Trophoblast cell (in vitro differentiated cells and primary cell): ENCODE data around the gene PODN.

Source experiments
- DNase-seq, 2 donors: peaks; one replicate each; pipeline ENCODE4 v3.0.0-alpha.2; 2016
- H2AFZ ChIP-seq: 2 replicates; pipeline ENCODE4 v1.6.1; 2013; ENCODE audit warnings: low read length, moderate library complexity, mild to moderate bottlenecking; ENCODE audit not compliant: insufficient read depth, poor library complexity
- H2AK5ac ChIP-seq: 2 replicates; pipeline ENCODE4 v1.6.1; 2013; ENCODE audit warnings: mild to moderate bottlenecking, low read length
- H2BK120ac ChIP-seq: 2 replicates; pipeline ENCODE4 v1.6.1; 2013; ENCODE audit warnings: low read length, mild to moderate bottlenecking, moderate library complexity; ENCODE audit not compliant: insufficient read depth, poor library complexity
- H2BK12ac ChIP-seq: 2 replicates; pipeline ENCODE4 v1.6.1; 2013; ENCODE audit warnings: mild to moderate bottlenecking, low read length, moderate library complexity
- H2BK5ac ChIP-seq: 2 replicates; pipeline ENCODE4 v1.6.1; 2013; ENCODE audit warnings: low read length, low read depth, moderate library complexity, mild to moderate bottlenecking; ENCODE audit not compliant: poor library complexity
- H3K14ac ChIP-seq: 2 replicates; pipeline ENCODE4 v1.6.1; 2013; ENCODE audit warnings: mild to moderate bottlenecking, low read length
- H3K18ac ChIP-seq: 2 replicates; pipeline ENCODE4 v1.6.1; 2013; ENCODE audit warnings: mild to moderate bottlenecking, low read length
- H3K23ac ChIP-seq: 2 replicates; pipeline ENCODE4 v1.6.1; 2013; ENCODE audit warnings: low read length
- H3K27ac ChIP-seq: 2 replicates; pipeline ENCODE4 v1.5.1; 2013; ENCODE audit warnings: low read depth, mild to moderate bottlenecking, inconsistent platforms, low read length, moderate library complexity
- H3K27me3 ChIP-seq: 2 replicates; pipeline ENCODE4 v1.6.1; 2013; ENCODE audit warnings: inconsistent platforms, mild to moderate bottlenecking, low read length, moderate library complexity; ENCODE audit not compliant: insufficient read depth
- H3K36me3 ChIP-seq, 2 experiments: 1 replicate in 1 of 2; 2 replicates in 1 of 2; pipeline ENCODE4 v1.6.1; 2013; ENCODE audit warnings: low read length in 2 of 2, mild to moderate bottlenecking in 2 of 2, moderate library complexity in 1 of 2; ENCODE audit not compliant: insufficient read depth in 2 of 2, control insufficient read depth in 1 of 2
- H3K4ac ChIP-seq: 2 replicates; pipeline ENCODE4 v1.6.1; 2013; ENCODE audit warnings: low read depth, mild to moderate bottlenecking, low read length, moderate library complexity
- H3K4me1 ChIP-seq, 2 experiments: 1 replicate in 1 of 2; 2 replicates in 1 of 2; pipeline ENCODE4 v1.6.1; 2013; ENCODE audit warnings: low read length in 2 of 2, mild to moderate bottlenecking in 2 of 2, moderate library complexity in 1 of 2; ENCODE audit not compliant: insufficient read depth in 2 of 2, control insufficient read depth in 1 of 2
- H3K4me2 ChIP-seq: 2 replicates; pipeline ENCODE4 v1.6.1; 2013; ENCODE audit warnings: inconsistent platforms, mild to moderate bottlenecking, low read length, moderate library complexity
- H3K4me3 ChIP-seq: 2 replicates; pipeline ENCODE4 v1.5.1; 2013; ENCODE audit warnings: mild to moderate bottlenecking, low read depth, low read length, inconsistent platforms
- H3K79me1 ChIP-seq: one replicate; pipeline ENCODE4 v1.6.1; 2013; ENCODE audit warnings: low read length
- H3K79me2 ChIP-seq: 2 replicates; pipeline ENCODE4 v1.6.1; 2013; ENCODE audit warnings: low read length, mild to moderate bottlenecking; ENCODE audit not compliant: control insufficient read depth, insufficient read depth, poor library complexity
- H3K9ac ChIP-seq: 2 replicates; pipeline ENCODE4 v1.6.1; 2013; ENCODE audit warnings: mild to moderate bottlenecking, low read length
- H3K9me3 ChIP-seq: 2 replicates; pipeline ENCODE4 v1.6.1; 2013; ENCODE audit warnings: low read depth, mild to moderate bottlenecking, control low read depth, inconsistent platforms, low read length; ENCODE audit not compliant: insufficient read depth
- H4K12ac ChIP-seq: 2 replicates; pipeline ENCODE4 v1.6.1; 2013; ENCODE audit warnings: low read depth, mild to moderate bottlenecking, low read length, moderate library complexity
- H4K8ac ChIP-seq: 2 replicates; pipeline ENCODE4 v1.6.1; 2013; ENCODE audit warnings: low read depth, mild to moderate bottlenecking, low read length, moderate library complexity
- H4K91ac ChIP-seq: one replicate; pipeline ENCODE4 v1.6.1; 2013; ENCODE audit warnings: low read depth, mild to moderate bottlenecking, low read length, moderate library complexity
- WGBS: extraction: QIAGEN DNeasy Blood & Tissue Kit; methylation state at CpG from one replicate; pipeline ENCODE4 v1.1.7; 2013; ENCODE audit warnings: missing lambda C conversion rate; ENCODE audit not compliant: insufficient read length, insufficient coverage; ENCODE audit errors: extremely low coverage; 5-methylcytosine and 5-hydroxymethylcytosine counted together

The PODN gene

DNA sequence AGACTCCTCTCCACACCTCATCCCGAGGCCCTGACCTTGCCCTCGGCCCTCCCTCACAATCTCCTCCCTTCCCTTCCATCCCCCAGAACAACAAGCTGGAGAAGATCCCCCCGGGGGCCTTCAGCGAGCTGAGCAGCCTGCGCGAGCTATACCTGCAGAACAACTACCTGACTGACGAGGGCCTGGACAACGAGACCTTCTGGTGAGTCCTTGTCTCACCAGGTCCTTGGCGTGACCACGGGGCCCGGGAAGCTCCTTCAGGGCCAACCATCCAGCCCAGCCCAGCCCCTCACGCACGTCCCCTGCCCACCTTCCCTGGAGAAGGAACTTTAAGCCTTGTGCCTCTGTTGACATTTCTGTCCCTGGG lies 15.6 kb downstream of the PODN start:
- Histone ChIP-seq H3K4me2 (no peak overlapping the region), H3K4me1 (no peaks in the 10 kb centered on the region), H4K8ac (no peak overlapping the region), H3K9ac (no peak overlapping the region), H3K4me3 (no peak overlapping the region), H3K9me3 (peaks cover 4% of the 10 kb centered on the region), H3K14ac (no peak overlapping the region), H3K27ac (no peak overlapping the region), H3K4ac (no peak overlapping the region), H3K23ac (no peak overlapping the region), H3K18ac (no peak overlapping the region), H2AK5ac (no peak overlapping the region), H3K27me3 (no peaks in the 10 kb centered on the region), H4K91ac (no peak overlapping the region), H3K79me2 (no peaks in the 10 kb centered on the region), H2BK12ac (no peak overlapping the region), H3K36me3 (no peaks in the 10 kb centered on the region), H2AFZ (no peak overlapping the region), H3K79me1 (no peaks in the 10 kb centered on the region), H2BK120ac (no peak overlapping the region), H2BK5ac (no peak overlapping the region), H4K12ac (no peak overlapping the region)
- no peak for DNase-seq
- no CpG with 5 or more reads among the region's 13 CpGs for WGBS

DNA sequence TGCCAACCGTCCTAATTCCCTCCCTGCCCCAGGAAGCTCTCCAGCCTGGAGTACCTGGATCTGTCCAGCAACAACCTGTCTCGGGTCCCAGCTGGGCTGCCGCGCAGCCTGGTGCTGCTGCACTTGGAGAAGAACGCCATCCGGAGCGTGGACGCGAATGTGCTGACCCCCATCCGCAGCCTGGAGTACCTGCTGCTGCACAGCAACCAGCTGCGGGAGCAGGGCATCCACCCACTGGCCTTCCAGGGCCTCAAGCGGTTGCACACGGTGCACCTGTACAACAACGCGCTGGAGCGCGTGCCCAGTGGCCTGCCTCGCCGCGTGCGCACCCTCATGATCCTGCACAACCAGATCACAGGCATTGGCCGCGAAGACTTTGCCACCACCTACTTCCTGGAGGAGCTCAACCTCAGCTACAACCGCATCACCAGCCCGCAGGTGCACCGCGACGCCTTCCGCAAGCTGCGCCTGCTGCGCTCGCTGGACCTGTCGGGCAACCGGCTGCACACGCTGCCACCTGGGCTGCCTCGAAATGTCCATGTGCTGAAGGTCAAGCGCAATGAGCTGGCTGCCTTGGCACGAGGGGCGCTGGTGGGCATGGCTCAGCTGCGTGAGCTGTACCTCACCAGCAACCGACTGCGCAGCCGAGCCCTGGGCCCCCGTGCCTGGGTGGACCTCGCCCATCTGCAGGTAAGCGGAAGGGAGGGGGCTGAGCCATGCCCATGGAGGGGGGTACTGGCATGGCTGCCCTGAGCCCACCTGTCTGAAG lies 16.5 kb downstream of the PODN start:
- Histone ChIP-seq H4K8ac (no peak overlapping the region), H3K23ac (no peak overlapping the region), H3K9ac (no peak overlapping the region), H3K36me3 (no peaks in the 10 kb centered on the region), H3K4me3 (no peak overlapping the region), H4K91ac (no peak overlapping the region), H3K79me2 (no peaks in the 10 kb centered on the region), H3K27ac (no peak overlapping the region), H3K4ac (no peak overlapping the region), H3K79me1 (no peaks in the 10 kb centered on the region), H2BK5ac (no peak overlapping the region), H3K14ac (no peak overlapping the region), H2BK12ac (no peak overlapping the region), H3K18ac (no peak overlapping the region), H3K9me3 (peaks cover 4% of the 10 kb centered on the region), H2AK5ac (no peak overlapping the region), H4K12ac (no peak overlapping the region), H3K4me2 (no peak overlapping the region), H2AFZ (no peak overlapping the region), H3K4me1 (no peaks in the 10 kb centered on the region), H2BK120ac (no peak overlapping the region), H3K27me3 (no peaks in the 10 kb centered on the region)
- no CpG with 5 or more reads among the region's 46 CpGs for WGBS
- no peak for DNase-seq

DNA sequence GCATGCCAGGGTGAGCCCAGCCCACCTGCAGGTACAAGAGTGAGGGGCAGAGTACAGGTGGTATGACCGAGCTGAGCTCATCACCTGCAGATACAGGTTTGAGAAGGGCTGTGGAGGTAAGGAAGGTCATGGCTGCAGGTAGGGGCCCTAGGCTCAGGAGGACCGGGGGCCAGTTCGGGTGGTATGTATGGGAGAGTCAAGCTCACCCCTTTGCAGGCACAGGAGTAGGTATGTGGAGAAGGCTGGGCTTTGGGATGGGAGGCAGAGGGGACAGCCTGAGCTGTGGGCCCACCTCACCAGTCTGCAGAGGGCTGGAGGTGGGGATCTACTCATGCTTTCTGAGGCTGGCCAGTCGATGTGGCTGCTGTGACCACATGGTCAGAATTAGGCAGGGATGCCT lies 17.2 kb downstream of the PODN start:
- H3K79me2 ChIP-seq = no peaks in the 10 kb centered on the region
- H3K9me3 ChIP-seq = peaks cover 4% of the 10 kb centered on the region
- H2AK5ac ChIP-seq = no peak overlapping the region
- H3K4me3 ChIP-seq = no peak overlapping the region
- no peaks in the 10 kb centered on the region for H3K4me1 ChIP-seq
- no peaks in the 10 kb centered on the region for H3K79me1 ChIP-seq
- H3K27ac ChIP-seq = no peak overlapping the region
- no peak overlapping the region for H4K8ac ChIP-seq
- no peak overlapping the region for H3K4ac ChIP-seq
- H2AFZ ChIP-seq = no peak overlapping the region
- no peak overlapping the region for H3K4me2 ChIP-seq
- H4K91ac ChIP-seq = no peak overlapping the region
- DNase-seq = no peak
- H3K23ac ChIP-seq = no peak overlapping the region
- no peaks in the 10 kb centered on the region for H3K36me3 ChIP-seq
- H2BK120ac ChIP-seq = no peak overlapping the region
- H3K27me3 ChIP-seq = no peaks in the 10 kb centered on the region
- no CpG with 5 or more reads among the region's 4 CpGs for WGBS
- H3K14ac ChIP-seq = no peak overlapping the region
- no peak overlapping the region for H2BK12ac ChIP-seq
- H3K18ac ChIP-seq = no peak overlapping the region
- no peak overlapping the region for H2BK5ac ChIP-seq
- no peak overlapping the region for H4K12ac ChIP-seq
- no peak overlapping the region for H3K9ac ChIP-seq

DNA sequence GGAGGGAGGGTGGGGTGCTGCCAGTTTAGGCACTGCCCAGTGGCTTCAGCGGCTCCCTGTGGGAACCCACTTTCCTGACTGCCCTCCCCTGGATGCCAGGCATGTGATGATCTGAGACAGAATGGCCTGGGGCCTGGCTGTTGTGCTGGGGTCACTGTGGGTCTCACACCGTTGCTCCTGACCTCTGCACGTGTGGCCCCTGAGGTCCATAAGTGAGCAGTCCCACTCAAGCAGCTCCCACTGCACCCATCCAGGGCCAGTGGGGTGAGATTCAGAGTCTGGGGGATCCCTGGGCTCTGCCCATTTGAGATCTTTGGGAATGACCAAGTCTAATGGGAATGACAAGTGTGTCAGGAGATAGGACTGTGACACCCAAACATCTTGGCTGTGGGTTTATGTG lies 18.0 kb downstream of the PODN start:
- H3K27ac ChIP-seq = no peak overlapping the region
- no peak for DNase-seq
- H4K12ac ChIP-seq = no peak overlapping the region
- H3K4me1 ChIP-seq = no peaks in the 10 kb centered on the region
- H3K4me3 ChIP-seq = no peak overlapping the region
- H2BK12ac ChIP-seq = no peak overlapping the region
- H3K9me3 ChIP-seq = peaks cover 4% of the 10 kb centered on the region
- no peak overlapping the region for H2BK120ac ChIP-seq
- no peaks in the 10 kb centered on the region for H3K36me3 ChIP-seq
- H3K79me2 ChIP-seq = no peaks in the 10 kb centered on the region
- no peak overlapping the region for H2BK5ac ChIP-seq
- no peaks in the 10 kb centered on the region for H3K79me1 ChIP-seq
- no peak overlapping the region for H4K91ac ChIP-seq
- no peak overlapping the region for H2AK5ac ChIP-seq
- H3K4me2 ChIP-seq = no peak overlapping the region
- no peak overlapping the region for H3K9ac ChIP-seq
- no peak overlapping the region for H4K8ac ChIP-seq
- no peak overlapping the region for H3K18ac ChIP-seq
- no peak overlapping the region for H2AFZ ChIP-seq
- H3K4ac ChIP-seq = no peak overlapping the region
- WGBS = no CpG with 5 or more reads among the region's 3 CpGs
- no peaks in the 10 kb centered on the region for H3K27me3 ChIP-seq
- H3K23ac ChIP-seq = no peak overlapping the region
- no peak overlapping the region for H3K14ac ChIP-seq
